ENCODE data around the gene PARN. TPM values are rescaled to one million over a fixed set of nuclear protein-coding genes. Genes with fewer than 3 reads are reported as not detected.

The PARN gene
- total RNA-seq, 1 experiment from 2014 or later = 42.5 TPM

DNA sequence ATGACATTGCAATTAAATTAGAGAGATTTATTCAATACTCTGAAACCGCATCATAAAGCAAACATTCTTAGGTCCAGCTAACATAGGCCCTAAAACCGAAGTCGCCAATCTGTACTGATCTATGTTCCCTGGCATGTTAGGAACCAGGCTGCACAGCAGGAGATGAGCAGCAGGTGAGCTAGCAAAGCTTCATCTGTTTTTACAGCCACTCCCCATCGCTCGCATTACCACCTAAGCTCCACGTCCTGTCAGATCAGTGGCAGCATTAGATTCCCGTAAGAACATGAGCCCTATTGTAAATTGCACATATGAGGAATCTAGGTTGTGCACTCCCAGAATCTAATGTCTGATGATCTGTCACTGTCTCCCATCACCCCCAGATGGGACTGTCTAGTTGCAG lies 91.5 kb downstream of the PARN start:
- no peaks in the 10 kb centered on the region for H3K27me3 ChIP-seq (ENCODE audit: insufficient read depth, low read length)
- H3K9me3 ChIP-seq (ENCODE audit: control insufficient read depth in 1 of 2, insufficient read depth in 1 of 2, low read depth in 1 of 2, low read length in 2 of 2) = peaks cover 0 to 3% of the 10 kb centered on the region in 2 experiments; a peak in 1 of 4 replicates
- POLR2A ChIA-PET = no interaction called here
- RAD21 ChIA-PET (ENCODE audit: low non-redundant PET in 1 of 2, low total read pairs in 2 of 2, uncharacterized antibody in 2 of 2, unreplicated experiment in 2 of 2) = interaction anchor here in 1 of 2 experiments (0.6 kb wide), 1 partner anchor 928 kb away, joined by 3 read pairs; no protein-coding TSS in a partner anchor
- CTCF ChIA-PET = no interaction called here
- H3K27ac ChIP-seq (ENCODE audit: low read depth, low read length) = no peak overlapping the region
- H3K4me3 ChIP-seq (replicated peaks in 1 of 2; ENCODE audit: low read depth in 1 of 2, low read length in 2 of 2) = no peak overlapping the region
- H3K9me2 ChIP-seq (ENCODE audit: insufficient read depth) = no peaks in the 10 kb centered on the region
- H3K4me1 ChIP-seq (ENCODE audit: control insufficient read depth in 1 of 2, insufficient read depth in 2 of 2, low read length in 2 of 2) = no peaks in the 10 kb centered on the region
- TF ChIP-seq, protein P1, sequence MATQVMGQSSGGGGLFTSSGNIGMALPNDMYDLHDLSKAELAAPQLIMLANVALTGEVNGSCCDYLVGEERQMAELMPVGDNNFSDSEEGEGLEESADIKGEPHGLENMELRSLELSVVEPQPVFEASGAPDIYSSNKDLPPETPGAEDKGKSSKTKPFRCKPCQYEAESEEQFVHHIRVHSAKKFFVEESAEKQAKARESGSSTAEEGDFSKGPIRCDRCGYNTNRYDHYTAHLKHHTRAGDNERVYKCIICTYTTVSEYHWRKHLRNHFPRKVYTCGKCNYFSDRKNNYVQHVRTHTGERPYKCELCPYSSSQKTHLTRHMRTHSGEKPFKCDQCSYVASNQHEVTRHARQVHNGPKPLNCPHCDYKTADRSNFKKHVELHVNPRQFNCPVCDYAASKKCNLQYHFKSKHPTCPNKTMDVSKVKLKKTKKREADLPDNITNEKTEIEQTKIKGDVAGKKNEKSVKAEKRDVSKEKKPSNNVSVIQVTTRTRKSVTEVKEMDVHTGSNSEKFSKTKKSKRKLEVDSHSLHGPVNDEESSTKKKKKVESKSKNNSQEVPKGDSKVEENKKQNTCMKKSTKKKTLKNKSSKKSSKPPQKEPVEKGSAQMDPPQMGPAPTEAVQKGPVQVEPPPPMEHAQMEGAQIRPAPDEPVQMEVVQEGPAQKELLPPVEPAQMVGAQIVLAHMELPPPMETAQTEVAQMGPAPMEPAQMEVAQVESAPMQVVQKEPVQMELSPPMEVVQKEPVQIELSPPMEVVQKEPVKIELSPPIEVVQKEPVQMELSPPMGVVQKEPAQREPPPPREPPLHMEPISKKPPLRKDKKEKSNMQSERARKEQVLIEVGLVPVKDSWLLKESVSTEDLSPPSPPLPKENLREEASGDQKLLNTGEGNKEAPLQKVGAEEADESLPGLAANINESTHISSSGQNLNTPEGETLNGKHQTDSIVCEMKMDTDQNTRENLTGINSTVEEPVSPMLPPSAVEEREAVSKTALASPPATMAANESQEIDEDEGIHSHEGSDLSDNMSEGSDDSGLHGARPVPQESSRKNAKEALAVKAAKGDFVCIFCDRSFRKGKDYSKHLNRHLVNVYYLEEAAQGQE (IDR thresholded peaks at IDR 0.05; ENCODE audit: low read depth) = no peak
- TF ChIP-seq, protein P2, sequence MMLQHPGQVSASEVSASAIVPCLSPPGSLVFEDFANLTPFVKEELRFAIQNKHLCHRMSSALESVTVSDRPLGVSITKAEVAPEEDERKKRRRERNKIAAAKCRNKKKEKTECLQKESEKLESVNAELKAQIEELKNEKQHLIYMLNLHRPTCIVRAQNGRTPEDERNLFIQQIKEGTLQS (IDR thresholded peaks at IDR 0.05) = no peak
- TF ChIP-seq JUND (IDR thresholded peaks at IDR 0.05) = no peak
- DNase-seq (ENCODE audit: low read depth, low spot score) (no peak), ATAC-seq (no peak)
- BruUV-seq (replicated peaks) = no TSS peak
- intact Hi-C loops (cut with micrococcal nuclease) = no loop called here
- no peaks in the 10 kb centered on the region for H4K20me1 ChIP-seq (ENCODE audit: insufficient read depth)
- H3K9ac ChIP-seq (ENCODE audit: low read length) = no peak overlapping the region
- H3K36me3 ChIP-seq (ENCODE audit: control insufficient read depth in 1 of 2, insufficient read depth in 2 of 2, low read length in 2 of 2) = no peaks in the 10 kb centered on the region
- H3K79me2 ChIP-seq (ENCODE audit: insufficient read depth, low read length) = peaks cover 11% of the 10 kb centered on the region; the same call in 1 of the 2 replicates
- no peak overlapping the region for H2AFZ ChIP-seq (ENCODE audit: low read depth, low read length, poor library complexity, severe bottlenecking)
- H3K4me2 ChIP-seq (ENCODE audit: low read length) = no peak overlapping the region

DNA sequence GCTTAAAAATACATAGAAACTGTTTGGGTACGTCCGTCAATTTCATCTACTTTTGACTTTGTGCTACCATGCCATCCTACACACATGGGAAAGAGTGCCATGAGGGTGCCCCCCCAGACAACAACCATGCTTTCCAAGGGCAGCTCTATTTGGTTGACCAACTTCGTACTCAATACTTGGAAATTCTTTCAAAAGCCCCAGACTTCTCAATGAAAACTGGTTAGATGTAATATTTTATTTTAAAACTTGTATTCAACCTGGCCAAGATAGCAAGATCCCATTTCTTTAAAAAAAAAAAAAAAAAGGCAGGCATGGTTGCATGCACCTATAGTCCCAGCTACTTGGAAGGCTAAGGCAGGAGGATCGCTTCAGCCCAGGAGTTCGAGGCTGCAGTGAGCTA lies 98.4 kb downstream of the PARN start:
- Histone ChIP-seq H3K9ac (ENCODE audit: low read length) (no peak overlapping the region), H4K20me1 (ENCODE audit: insufficient read depth) (peaks cover 3% of the 10 kb centered on the region; the same call in 1 of the 2 replicates), H3K79me2 (ENCODE audit: insufficient read depth, low read length) (0 out of 2 replicates have a peak, but pooled peaks cover 3% of the 10 kb centered on the region), H3K9me3 (ENCODE audit: control insufficient read depth in 1 of 2, insufficient read depth in 1 of 2, low read depth in 1 of 2, low read length in 2 of 2) (no peaks in the 10 kb centered on the region), H3K36me3 (ENCODE audit: control insufficient read depth in 1 of 2, insufficient read depth in 2 of 2, low read length in 2 of 2) (no peaks in the 10 kb centered on the region), H3K9me2 (ENCODE audit: insufficient read depth) (no peaks in the 10 kb centered on the region), H3K4me3 (replicated peaks in 1 of 2; ENCODE audit: low read depth in 1 of 2, low read length in 2 of 2) (no peak overlapping the region), H3K27me3 (ENCODE audit: insufficient read depth, low read length) (no peaks in the 10 kb centered on the region), H3K4me1 (ENCODE audit: control insufficient read depth in 1 of 2, insufficient read depth in 2 of 2, low read length in 2 of 2) (peaks cover 6 to 13% of the 10 kb centered on the region in 2 experiments; a peak in 3 of 4 replicates), H2AFZ (ENCODE audit: low read depth, low read length, poor library complexity, severe bottlenecking) (no peak overlapping the region), H3K27ac (ENCODE audit: low read depth, low read length) (no peak overlapping the region), H3K4me2 (ENCODE audit: low read length) (no peak overlapping the region)
- DNase-seq (ENCODE audit: low read depth, low spot score) (no peak), ATAC-seq (no peak)
- intact Hi-C loops (cut with micrococcal nuclease) = no loop called here
- no peak for TF ChIP-seq SP1 (IDR thresholded peaks at IDR 0.05; ENCODE audit: low read depth)
- no peak for TF ChIP-seq ELF1 (IDR thresholded peaks at IDR 0.05; ENCODE audit: borderline replicate concordance, low read depth)
- no peak for TF ChIP-seq FOSL1 (IDR thresholded peaks at IDR 0.05; ENCODE audit: low read depth)
- no peak for TF ChIP-seq ZNF274 (IDR thresholded peaks at IDR 0.05; ENCODE audit: low read depth, low read length)
- TF ChIP-seq, protein P3, sequence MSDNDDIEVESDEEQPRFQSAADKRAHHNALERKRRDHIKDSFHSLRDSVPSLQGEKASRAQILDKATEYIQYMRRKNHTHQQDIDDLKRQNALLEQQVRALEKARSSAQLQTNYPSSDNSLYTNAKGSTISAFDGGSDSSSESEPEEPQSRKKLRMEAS (IDR thresholded peaks at IDR 0.05) = no peak
- TF ChIP-seq TCF7L2 (IDR thresholded peaks at IDR 0.05; ENCODE audit: borderline replicate concordance, extremely low read depth, insufficient read depth, insufficient read length) = no peak
- TF ChIP-seq, protein P1 (IDR thresholded peaks at IDR 0.05; ENCODE audit: low read depth) = no peak
- no peak for TF ChIP-seq YY1 (IDR thresholded peaks at IDR 0.05; ENCODE audit: extremely low read depth, insufficient replicate concordance, low read depth, low read length)
- ChIA-PET RAD21 (ENCODE audit: low non-redundant PET in 1 of 2, low total read pairs in 2 of 2, uncharacterized antibody in 2 of 2, unreplicated experiment in 2 of 2) (no interaction called here), CTCF (interaction anchor here (0.7 kb wide), 1 partner anchor 188 kb away, joined by 3 read pairs; no protein-coding TSS in a partner anchor), POLR2A (no interaction called here)
- BruUV-seq (replicated peaks) = no TSS peak
